GM13976 (cell line): ENCODE results near the gene RNU4-1.

Experiments
- DNase-seq: peaks from one replicate; pipeline ENCODE4 v3.0.0; 2012; ENCODE audit warnings: low spot score
- CTCF ChIP-seq: IDR thresholded peaks from 2 replicates; pipeline ENCODE4 v1.5.1; 2012; ENCODE audit warnings: borderline replicate concordance, mild to moderate bottlenecking; ENCODE audit not compliant: insufficient read depth; ENCODE audit errors: extremely low read depth, missing control alignments, control extremely low read depth
- in situ Hi-C: fragments of 300-500 bp; cut with MboI; formaldehyde crosslinking; loops from one replicate; pipeline ENCODE4 v1.12.0; 2022; ENCODE audit warnings: low sequenced_read_pairs, mixed read lengths, inconsistent platforms; ENCODE audit not compliant: unreplicated experiment

RNU4-1 gene

GRCh38 chr12:120290609-120291305, 2.3 kb downstream of the RNU4-1 start:
- in situ Hi-C loops, result no loop called here
- no peak for TF ChIP-seq CTCF
- peak; percentile 17 for DNase-seq

GRCh38 chr12:120287491-120287890, 5.5 kb downstream of the RNU4-1 start:
- DNase-seq, result no peak
- in situ Hi-C loops, result no loop called here
- TF ChIP-seq CTCF, result no peak

GRCh38 chr12:120286768-120287490, 6.1 kb downstream of the RNU4-1 start:
- in situ Hi-C loops, result no loop called here
- TF ChIP-seq CTCF, result no peak
- DNase-seq, result no peak

GRCh38 chr12:120284381-120284780, 8.7 kb downstream of the RNU4-1 start:
- in situ Hi-C loops, result no loop called here
- TF ChIP-seq CTCF, result no peak
- no peak for DNase-seq

- DNase-seq, result peak; percentile 9
- in situ Hi-C loops, result no loop called here
These were observed 9.7 kb downstream of the RNU4-1 start for GRCh38 chr12:120283318-120283717.

More at GRCh38 chr12:120283318-120283717, 9.7 kb downstream of the RNU4-1 start:
- no peak for TF ChIP-seq CTCF
